Endothelial cell (in vitro differentiated cells): ENCODE results near the gene NDUFB10. TPM values are rescaled to one million over a fixed set of nuclear protein-coding genes. Genes with fewer than 3 reads are reported as not detected.

Experiments used
- DNase-seq: peaks from one replicate; pipeline ENCODE4 v3.0.0; 2021; ENCODE audit warnings: low spot score
- H3K27ac Mint-ChIP-seq: one replicate; pipeline ENCODE4 v1.8.0; 2021; ENCODE audit warnings: mixed read lengths, inconsistent platforms; ENCODE audit not compliant: unreplicated experiment
- H3K27me3 Mint-ChIP-seq: one replicate; pipeline ENCODE4 v1.8.0; 2021; ENCODE audit warnings: mild to moderate bottlenecking, moderate library complexity, mixed read lengths, inconsistent platforms; ENCODE audit not compliant: unreplicated experiment
- H3K36me3 Mint-ChIP-seq: one replicate; pipeline ENCODE4 v1.8.0; 2021; ENCODE audit warnings: mild to moderate bottlenecking, low read depth, mixed read lengths, inconsistent platforms; ENCODE audit not compliant: unreplicated experiment
- H3K4me1 Mint-ChIP-seq: one replicate; pipeline ENCODE4 v1.8.0; 2021; ENCODE audit warnings: mild to moderate bottlenecking, mixed read lengths, inconsistent platforms; ENCODE audit not compliant: unreplicated experiment
- H3K4me3 Mint-ChIP-seq: one replicate; pipeline ENCODE4 v1.8.0; 2021; ENCODE audit warnings: mild to moderate bottlenecking, mixed read lengths, inconsistent platforms; ENCODE audit not compliant: unreplicated experiment
- H3K9me3 Mint-ChIP-seq: one replicate; pipeline ENCODE4 v1.8.0; 2021; ENCODE audit warnings: mixed read lengths, inconsistent platforms; ENCODE audit not compliant: unreplicated experiment
- CTCF ChIP-seq: fragments of 200-600 bp; sonication (generic); IDR thresholded peaks from one replicate; pipeline ENCODE4 v1.5.0; 2021; ENCODE audit warnings: antibody characterized with exemption; ENCODE audit not compliant: unreplicated experiment
- long read RNA-seq: library from polyadenylated mRNA; unstranded; transcript quantifications from one replicate; pipeline ENCODE4 v2.0.0, GENCODE V29; 2020; ENCODE audit not compliant: unreplicated experiment
- total RNA-seq: library from RNA; stranded (reverse); fragmentation: NEBNext Ultra II Directional; extraction: Animal tissue kit (Norgen Biotek cat#: 25700); gene quantifications from one replicate; pipeline ENCODE4 v1.2.1, GENCODE V29; 2021; ENCODE audit not compliant: unreplicated experiment

The NDUFB10 gene
- total RNA-seq: 122 TPM
- long read RNA-seq, transcript NDUFB10-201 (4 exons, 705 nt): major isoform, 74 of 75 reads
- long read RNA-seq, partial matches to known transcripts: 0 of 75 reads
- long read RNA-seq, other reads (novel, unspliced or antisense): 0 of 75 reads

GRCh38 chr16:1959269-1960039 lies at the start of gene NDUFB10:
Gene NDUFB10 (plus strand): TSS chr16:1959538. CDS start chr16:1959625, 87 bp downstream.
- peak within 1 kb of the TSS; percentile 95 for H3K4me3 Mint-ChIP-seq
- H3K4me1 Mint-ChIP-seq: peaks cover 22% of the 10 kb centered on the region
- TF ChIP-seq CTCF: peak; percentile 42
- H3K36me3 Mint-ChIP-seq: peaks cover 21% of the 10 kb centered on the region
- H3K27me3 Mint-ChIP-seq: peaks cover 6% of the 10 kb centered on the region
- no peaks in the 10 kb centered on the region for H3K9me3 Mint-ChIP-seq
- peak; percentile 96 for DNase-seq
- H3K27ac Mint-ChIP-seq: no peak within 1 kb of the TSS

- Mint-ChIP-seq H3K27ac (no peak overlapping the region), H3K27me3 (peaks cover 7% of the 10 kb centered on the region), H3K4me3 (no peak overlapping the region), H3K4me1 (peaks cover 4% of the 10 kb centered on the region), H3K9me3 (no peaks in the 10 kb centered on the region), H3K36me3 (no peaks in the 10 kb centered on the region)
- no peak for TF ChIP-seq CTCF
- DNase-seq: no peak
Measured at GRCh38 chr16:1909561-1910231, 49.6 kb upstream of the NDUFB10 start.

GRCh38 chr16:1911467-1912214 lies 47.7 kb upstream of the NDUFB10 start:
- TF ChIP-seq CTCF: no peak
- Mint-ChIP-seq H3K9me3 (no peaks in the 10 kb centered on the region), H3K36me3 (no peaks in the 10 kb centered on the region), H3K4me3 (no peak overlapping the region), H3K27ac (no peak overlapping the region), H3K4me1 (peaks cover 13% of the 10 kb centered on the region), H3K27me3 (peaks cover 12% of the 10 kb centered on the region)
- DNase-seq: no peak

GRCh38 chr16:1912215-1912543 lies 47.2 kb upstream of the NDUFB10 start:
- H3K4me3 Mint-ChIP-seq: no peak overlapping the region
- no peaks in the 10 kb centered on the region for H3K9me3 Mint-ChIP-seq
- no peak overlapping the region for H3K27ac Mint-ChIP-seq
- no peaks in the 10 kb centered on the region for H3K36me3 Mint-ChIP-seq
- H3K27me3 Mint-ChIP-seq: peaks cover 15% of the 10 kb centered on the region
- TF ChIP-seq CTCF: no peak
- no peak for DNase-seq
- H3K4me1 Mint-ChIP-seq: peaks cover 13% of the 10 kb centered on the region
